GM23338 (cell line): ENCODE data around the gene NDUFA12.

Experiments
- CTCF ChIP-seq, 2 experiments: fragments of 200-600 bp in 1 of 2; sonication (generic) in 1 of 2; conservative IDR thresholded peaks; 2 replicates each; pipeline versions ENCODE4 v1.5.1 to v1.6.1; 2016 to 2017; ENCODE audit warnings: antibody characterized with exemption in 2 of 2, low read depth in 2 of 2, mild to moderate bottlenecking in 2 of 2, moderate library complexity in 1 of 2
- EZH2 ChIP-seq: fragments of 200-600 bp; sonication (generic); IDR thresholded peaks from one replicate; pipeline ENCODE4 v1.8.0; 2017; ENCODE audit warnings: antibody characterized with exemption, mild to moderate bottlenecking, low read depth; ENCODE audit not compliant: unreplicated experiment

GRCh38 chr12:94962670-94963069 is 40.8 kb downstream of the NDUFA12 start:
- TF ChIP-seq CTCF (conservative IDR thresholded peaks at IDR 0.05; ENCODE audit: low read depth in 2 of 2) (no peak), EZH2 (no peak)
